NB4 (cell line): ENCODE results near the gene IFT80.

Experiments
- DNase-seq: peaks from one replicate; pipeline ENCODE4 v3.0.0; 2010; ENCODE audit warnings: low read depth
- H3K4me3 ChIP-seq: one replicate; pipeline ENCODE4 v1.5.1; 2011; ENCODE audit warnings: mild to moderate bottlenecking, low read depth, low read length, moderate library complexity
- CTCF ChIP-seq: IDR thresholded peaks from one replicate; pipeline ENCODE4 v1.5.1; 2012; ENCODE audit warnings: low read depth, low read length
- MAX ChIP-seq: IDR thresholded peaks from 2 replicates; pipeline ENCODE4 v1.6.1; 2011; ENCODE audit warnings: low read depth, low read length
- MYC ChIP-seq: IDR thresholded peaks from 2 replicates; pipeline ENCODE4 v1.6.1; 2011; ENCODE audit warnings: low read depth, low read length
- POLR2A ChIP-seq: IDR thresholded peaks from 2 replicates; pipeline ENCODE4 v1.6.1; 2011; ENCODE audit warnings: mild to moderate bottlenecking; ENCODE audit not compliant: insufficient read length; ENCODE audit errors: extremely low read depth

IFT80 gene

GRCh38 chr3:160374925-160375324 lies 24.1 kb downstream of the IFT80 start:
- TF ChIP-seq MAX: no peak
- no peak for TF ChIP-seq POLR2A
- TF ChIP-seq CTCF: no peak
- TF ChIP-seq MYC: no peak
- no peak overlapping the region for H3K4me3 ChIP-seq
- no peak for DNase-seq

- no peak for TF ChIP-seq MYC
- no peak for TF ChIP-seq POLR2A
- TF ChIP-seq CTCF: no peak
- TF ChIP-seq MAX: no peak
- no peak overlapping the region for H3K4me3 ChIP-seq
- no peak for DNase-seq
These were observed 24.6 kb downstream of the IFT80 start for GRCh38 chr3:160374472-160374871.

- TF ChIP-seq CTCF: no peak
- TF ChIP-seq MAX: no peak
- no peak for TF ChIP-seq MYC
- no peak for TF ChIP-seq POLR2A
- no peak for DNase-seq
- no peak overlapping the region for H3K4me3 ChIP-seq
These were observed 25.4 kb downstream of the IFT80 start for GRCh38 chr3:160373655-160374054.

GRCh38 chr3:160372780-160373179 lies 26.2 kb downstream of the IFT80 start:
- H3K4me3 ChIP-seq: no peak overlapping the region
- TF ChIP-seq CTCF (no peak), POLR2A (no peak), MYC (no peak), MAX (no peak)
- DNase-seq: no peak

- no peak for TF ChIP-seq POLR2A
- TF ChIP-seq CTCF: no peak
- TF ChIP-seq MYC: no peak
- no peak for TF ChIP-seq MAX
- DNase-seq: no peak
- no peak overlapping the region for H3K4me3 ChIP-seq
These were observed 27.8 kb downstream of the IFT80 start for GRCh38 chr3:160370987-160371857.
